Endothelial cell of umbilical vein (primary cell): ENCODE measurements around the gene DAP3.

ENCODE experiments used
- CTCF ChIP-seq, 2 donors: IDR thresholded peaks; 1 replicate in 1 of 2; 2 replicates in 1 of 2; pipeline ENCODE4 v1.5.1; 2011; ENCODE audit warnings: low read length in 2 of 2, mild to moderate bottlenecking in 2 of 2, moderate library complexity in 2 of 2, control low read depth in 1 of 2, inconsistent platforms in 1 of 2, low read depth in 1 of 2; ENCODE audit not compliant: insufficient read depth in 1 of 2; ENCODE audit errors: extremely low read depth in 1 of 2
- FOS ChIP-seq: IDR thresholded peaks from 2 replicates; pipeline ENCODE4 v1.6.1; 2011; ENCODE audit warnings: mild to moderate bottlenecking, low read length, moderate library complexity, borderline replicate concordance; ENCODE audit not compliant: insufficient read depth
- POLR2AphosphoS5 ChIP-seq: IDR thresholded peaks from 2 replicates; pipeline ENCODE4 v1.6.1; 2012; ENCODE audit warnings: low read depth, mild to moderate bottlenecking, control low read depth, low read length, moderate library complexity; ENCODE audit not compliant: insufficient read depth

DNA sequence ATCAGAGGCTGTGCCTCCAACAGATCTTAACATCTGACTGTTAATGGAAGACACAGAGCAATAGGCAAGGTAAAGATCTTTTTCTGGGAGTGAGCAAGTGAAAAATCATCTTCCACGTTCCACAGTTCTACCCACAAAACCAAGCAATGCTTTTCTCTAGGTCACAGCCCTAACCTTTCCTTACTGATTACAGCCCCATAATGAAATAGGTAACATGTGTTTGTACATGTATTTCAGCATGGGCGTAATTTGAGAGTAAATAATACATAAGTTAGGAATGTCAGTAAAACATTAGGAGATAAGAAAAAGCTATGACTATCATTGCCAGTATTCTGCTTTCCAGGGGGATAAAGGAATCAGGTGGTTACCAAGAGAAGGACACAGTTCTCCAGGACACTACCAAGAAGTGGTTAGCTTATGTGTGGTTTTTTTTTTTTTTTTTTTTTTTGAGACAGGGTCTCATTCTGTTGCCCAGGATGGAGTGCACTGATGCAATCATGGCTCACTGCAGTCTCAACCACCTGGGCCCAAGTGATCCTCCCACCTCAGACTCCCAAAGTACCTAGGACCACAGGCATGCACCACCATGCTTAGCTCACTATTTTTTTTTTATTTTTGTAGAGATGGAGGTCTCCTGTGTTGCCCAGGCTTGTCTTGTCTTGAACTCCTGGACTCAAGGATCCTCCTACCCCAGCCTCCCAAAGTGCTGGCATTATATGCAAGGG lies 72.0 kb downstream of the DAP3 start:
- TF ChIP-seq POLR2AphosphoS5 (no peak), FOS (no peak), CTCF (IDR thresholded peaks at IDR 0.05; ENCODE audit: extremely low read depth in 1 of 2, insufficient read depth in 1 of 2, low read depth in 1 of 2, low read length in 2 of 2) (no peak)
